Measurements from ENCODE around the gene SIRT4. TPM values are rescaled to one million over a fixed set of nuclear protein-coding genes. Genes with fewer than 3 reads are reported as not detected.

SIRT4 gene
- total RNA-seq, 1 experiment from 2014 or later: 1.5 TPM

DNA sequence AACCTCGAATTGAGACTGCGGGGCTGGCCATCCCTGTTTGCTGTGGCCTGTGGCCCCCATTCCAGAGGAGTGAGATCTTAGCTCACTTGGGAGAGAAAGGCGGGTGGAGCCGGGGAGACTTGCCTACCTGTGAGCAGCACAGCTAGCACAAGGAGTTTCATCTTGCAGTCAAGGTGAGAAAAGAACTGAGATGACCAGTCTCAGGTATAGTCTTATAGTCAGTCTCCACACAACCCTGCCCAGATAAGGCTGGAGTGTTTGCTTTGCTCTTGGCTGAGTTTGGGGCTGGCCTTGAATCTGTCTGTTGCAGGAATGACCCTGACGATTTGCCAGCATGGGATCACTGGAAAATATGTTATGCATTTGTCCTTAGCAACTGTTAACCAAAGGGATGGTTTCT, 25.5 kb downstream of the SIRT4 start, which contains the start of gene PLA2G1B:
PLA2G1B (minus strand) TSS at position 187 of the 400 bp plus-strand sequence; CDS start at position 161, 26 bp downstream.
- POLR2A ChIA-PET: interaction anchor here (0.5 kb wide), 1 partner anchor 26 kb away, joined by 4 read pairs; no protein-coding TSS in a partner anchor
- Histone ChIP-seq H3K36me3 (ENCODE audit: control insufficient read depth, insufficient read depth, low read length) (no peaks in the 10 kb centered on the region), H3K27me3 (ENCODE audit: control insufficient read depth, insufficient read depth, low read length) (no peaks in the 10 kb centered on the region), H3K4me1 (ENCODE audit: control insufficient read depth, insufficient read depth, low read length) (0 out of 2 replicates have a peak, but pooled peaks cover 4% of the 10 kb centered on the region), H3K27ac (ENCODE audit: low read length) (no peak within 1 kb of the TSS), H3K4me3 (ENCODE audit: low read depth in 2 of 2, low read length in 2 of 2) (no peak within 1 kb of the TSS), H3K9me3 (ENCODE audit: control insufficient read depth, insufficient read depth, low read depth, low read length) (no peaks in the 10 kb centered on the region)
- DNase-seq (ENCODE audit: low read depth, low spot score) (no peak), ATAC-seq (no peak)
- intact Hi-C loops (cut with micrococcal nuclease; ENCODE audit: unreplicated experiment) (no loop called here), in situ Hi-C loops (cut with HindIII; ENCODE audit: low pct_unique_long_range_greater_than_20kb, low sequenced_read_pairs) (no loop called here)
- CTCF ChIA-PET: interaction anchor here (0.6 to 1.7 kb wide), 2 partner anchors 96 to 110 kb away, joined by 4 to 13 read pairs; partner anchors contain the start of gene COX6A1
- TF ChIP-seq, protein P1, sequence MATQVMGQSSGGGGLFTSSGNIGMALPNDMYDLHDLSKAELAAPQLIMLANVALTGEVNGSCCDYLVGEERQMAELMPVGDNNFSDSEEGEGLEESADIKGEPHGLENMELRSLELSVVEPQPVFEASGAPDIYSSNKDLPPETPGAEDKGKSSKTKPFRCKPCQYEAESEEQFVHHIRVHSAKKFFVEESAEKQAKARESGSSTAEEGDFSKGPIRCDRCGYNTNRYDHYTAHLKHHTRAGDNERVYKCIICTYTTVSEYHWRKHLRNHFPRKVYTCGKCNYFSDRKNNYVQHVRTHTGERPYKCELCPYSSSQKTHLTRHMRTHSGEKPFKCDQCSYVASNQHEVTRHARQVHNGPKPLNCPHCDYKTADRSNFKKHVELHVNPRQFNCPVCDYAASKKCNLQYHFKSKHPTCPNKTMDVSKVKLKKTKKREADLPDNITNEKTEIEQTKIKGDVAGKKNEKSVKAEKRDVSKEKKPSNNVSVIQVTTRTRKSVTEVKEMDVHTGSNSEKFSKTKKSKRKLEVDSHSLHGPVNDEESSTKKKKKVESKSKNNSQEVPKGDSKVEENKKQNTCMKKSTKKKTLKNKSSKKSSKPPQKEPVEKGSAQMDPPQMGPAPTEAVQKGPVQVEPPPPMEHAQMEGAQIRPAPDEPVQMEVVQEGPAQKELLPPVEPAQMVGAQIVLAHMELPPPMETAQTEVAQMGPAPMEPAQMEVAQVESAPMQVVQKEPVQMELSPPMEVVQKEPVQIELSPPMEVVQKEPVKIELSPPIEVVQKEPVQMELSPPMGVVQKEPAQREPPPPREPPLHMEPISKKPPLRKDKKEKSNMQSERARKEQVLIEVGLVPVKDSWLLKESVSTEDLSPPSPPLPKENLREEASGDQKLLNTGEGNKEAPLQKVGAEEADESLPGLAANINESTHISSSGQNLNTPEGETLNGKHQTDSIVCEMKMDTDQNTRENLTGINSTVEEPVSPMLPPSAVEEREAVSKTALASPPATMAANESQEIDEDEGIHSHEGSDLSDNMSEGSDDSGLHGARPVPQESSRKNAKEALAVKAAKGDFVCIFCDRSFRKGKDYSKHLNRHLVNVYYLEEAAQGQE (IDR thresholded peaks at IDR 0.05; ENCODE audit: insufficient read depth in 1 of 2, low read depth in 2 of 2, low read length in 1 of 2): no peak
- TF ChIP-seq, protein P2, sequence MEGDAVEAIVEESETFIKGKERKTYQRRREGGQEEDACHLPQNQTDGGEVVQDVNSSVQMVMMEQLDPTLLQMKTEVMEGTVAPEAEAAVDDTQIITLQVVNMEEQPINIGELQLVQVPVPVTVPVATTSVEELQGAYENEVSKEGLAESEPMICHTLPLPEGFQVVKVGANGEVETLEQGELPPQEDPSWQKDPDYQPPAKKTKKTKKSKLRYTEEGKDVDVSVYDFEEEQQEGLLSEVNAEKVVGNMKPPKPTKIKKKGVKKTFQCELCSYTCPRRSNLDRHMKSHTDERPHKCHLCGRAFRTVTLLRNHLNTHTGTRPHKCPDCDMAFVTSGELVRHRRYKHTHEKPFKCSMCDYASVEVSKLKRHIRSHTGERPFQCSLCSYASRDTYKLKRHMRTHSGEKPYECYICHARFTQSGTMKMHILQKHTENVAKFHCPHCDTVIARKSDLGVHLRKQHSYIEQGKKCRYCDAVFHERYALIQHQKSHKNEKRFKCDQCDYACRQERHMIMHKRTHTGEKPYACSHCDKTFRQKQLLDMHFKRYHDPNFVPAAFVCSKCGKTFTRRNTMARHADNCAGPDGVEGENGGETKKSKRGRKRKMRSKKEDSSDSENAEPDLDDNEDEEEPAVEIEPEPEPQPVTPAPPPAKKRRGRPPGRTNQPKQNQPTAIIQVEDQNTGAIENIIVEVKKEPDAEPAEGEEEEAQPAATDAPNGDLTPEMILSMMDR (IDR thresholded peaks at IDR 0.05): no peak
- TF ChIP-seq SIN3A (IDR thresholded peaks at IDR 0.05; ENCODE audit: borderline replicate concordance, insufficient read depth, low read depth, low read length) (no peak), TCF7L2 (IDR thresholded peaks at IDR 0.05; ENCODE audit: low read depth, low read length) (no peak), POLR2AphosphoS5 (IDR thresholded peaks at IDR 0.05; ENCODE audit: low read depth, low read length) (no peak)
- BruUV-seq (replicated peaks): no TSS peak

DNA sequence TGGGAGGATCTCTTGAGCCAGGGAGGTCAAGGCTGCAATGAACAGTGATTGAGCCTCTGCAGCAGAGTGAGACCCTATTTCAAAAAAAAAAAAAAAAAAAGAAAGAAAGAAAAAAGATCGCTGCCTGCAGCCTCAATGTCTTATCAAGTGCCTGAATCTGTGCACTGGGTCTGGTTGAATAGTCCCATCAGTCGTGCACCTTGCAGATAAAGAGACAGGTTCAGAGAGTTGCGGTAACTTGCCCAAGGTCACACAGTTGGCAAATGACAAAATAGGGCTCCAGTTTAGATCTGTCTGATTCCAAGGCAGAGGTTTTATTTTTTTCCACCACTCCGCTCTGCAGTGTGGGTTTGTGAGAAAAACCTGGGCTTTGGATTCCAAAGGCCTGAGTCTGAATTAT, 26.1 kb downstream of the SIRT4 start:
- ATAC-seq (no peak), DNase-seq (ENCODE audit: low read depth, low spot score) (no peak)
- 0 out of 2 replicates have a peak, but pooled peaks cover 4% of the 10 kb centered on the region for H3K4me1 ChIP-seq (ENCODE audit: control insufficient read depth, insufficient read depth, low read length)
- intact Hi-C loops (cut with micrococcal nuclease; ENCODE audit: unreplicated experiment) (no loop called here), in situ Hi-C loops (cut with HindIII; ENCODE audit: low pct_unique_long_range_greater_than_20kb, low sequenced_read_pairs) (no loop called here)
- no peaks in the 10 kb centered on the region for H3K27me3 ChIP-seq (ENCODE audit: control insufficient read depth, insufficient read depth, low read length)
- no peaks in the 10 kb centered on the region for H3K36me3 ChIP-seq (ENCODE audit: control insufficient read depth, insufficient read depth, low read length)
- no TSS peak for BruUV-seq (replicated peaks)
- TF ChIP-seq, protein P1 (IDR thresholded peaks at IDR 0.05; ENCODE audit: insufficient read depth in 1 of 2, low read depth in 2 of 2, low read length in 1 of 2): no peak
- TF ChIP-seq, protein P2 (IDR thresholded peaks at IDR 0.05): no peak
- no peak for TF ChIP-seq POLR2AphosphoS5 (IDR thresholded peaks at IDR 0.05; ENCODE audit: low read depth, low read length)
- TF ChIP-seq TCF7L2 (IDR thresholded peaks at IDR 0.05; ENCODE audit: low read depth, low read length): no peak
- TF ChIP-seq SIN3A (IDR thresholded peaks at IDR 0.05; ENCODE audit: borderline replicate concordance, insufficient read depth, low read depth, low read length): no peak
- H3K4me3 ChIP-seq (ENCODE audit: low read depth in 2 of 2, low read length in 2 of 2): no peak overlapping the region
- ChIA-PET POLR2A (no interaction called here), CTCF (no interaction called here)
- no peak overlapping the region for H3K27ac ChIP-seq (ENCODE audit: low read length)
- no peaks in the 10 kb centered on the region for H3K9me3 ChIP-seq (ENCODE audit: control insufficient read depth, insufficient read depth, low read depth, low read length)
